Peyer's patch (tissue), 4 donors: ENCODE measurements around the gene CEP95.

ENCODE experiments used
- CTCF ChIP-seq, 6 experiments: fragments of 450-650 bp in 4 of 6; fragments of 200-600 bp in 2 of 6; sonication (generic) in 1 of 6; IDR thresholded peaks; one replicate each; pipeline ENCODE4 v1.5.1; 2017 to 2019; ENCODE audit warnings: antibody characterized with exemption in 6 of 6, mild to moderate bottlenecking in 3 of 6, moderate library complexity in 1 of 6
- POLR2A ChIP-seq, 2 donors: fragments of 450-650 bp; IDR thresholded peaks; one replicate each; pipeline ENCODE4 v1.5.1; 2017; ENCODE audit warnings: antibody characterized with exemption in 2 of 2, mild to moderate bottlenecking in 2 of 2, moderate library complexity in 2 of 2

GRCh38 chr17:64583038-64583437 is 76.3 kb downstream of the CEP95 start:
- TF ChIP-seq POLR2A (IDR thresholded peaks at IDR 0.05), result no peak
- no peak for TF ChIP-seq CTCF (IDR thresholded peaks at IDR 0.05)
